Ramos (cell line): Measurements from ENCODE around the gene ATG3.

Experiments
- in situ Hi-C: fragments of 300-500 bp; cut with MboI; formaldehyde crosslinking; loops from one replicate; pipeline ENCODE4 v1.14.3; 2022; ENCODE audit warnings: low sequenced_read_pairs; ENCODE audit not compliant: unreplicated experiment

Gene ATG3

DNA sequence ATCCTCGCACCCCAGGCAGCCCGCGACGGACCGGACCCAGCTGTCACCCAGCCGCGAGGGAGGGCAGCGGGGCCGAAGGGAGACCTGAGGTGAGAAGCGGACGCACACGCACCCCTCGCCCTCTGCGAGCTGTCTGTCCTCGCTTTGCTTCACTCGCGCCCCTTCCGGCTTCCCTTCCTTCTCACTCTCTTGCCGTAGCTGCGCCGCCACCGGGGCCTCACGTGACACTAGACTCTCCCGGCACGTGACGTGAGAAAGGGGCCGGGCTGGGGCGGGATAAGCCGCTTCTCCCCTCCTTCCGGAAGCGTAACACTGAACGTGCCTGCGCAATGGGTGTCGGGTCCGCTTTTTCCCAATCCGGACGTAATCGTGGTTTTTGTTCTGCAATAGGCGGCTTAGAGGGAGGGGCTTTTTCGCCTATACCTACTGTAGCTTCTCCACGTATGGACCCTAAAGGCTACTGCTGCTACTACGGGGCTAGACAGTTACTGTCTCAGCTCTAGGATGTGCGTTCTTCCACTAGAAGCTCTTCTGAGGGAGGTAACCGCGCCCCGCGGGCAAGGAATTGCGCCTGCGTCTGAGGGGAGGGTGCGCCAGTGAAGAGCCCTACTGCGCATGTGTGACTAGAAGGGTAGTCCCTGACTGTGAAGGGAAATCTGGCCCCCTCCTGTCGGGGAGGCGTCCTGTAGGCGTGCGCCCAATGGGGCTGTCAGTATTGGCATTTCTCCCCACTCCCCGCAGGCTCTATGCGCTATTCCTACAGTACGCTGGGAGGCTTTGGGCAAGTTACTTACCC is at the start of gene ATG3, which contains the start of gene SLC35A5:
TSS of gene ATG3 (minus strand) at position 229 of the 796 bp plus-strand sequence. CDS start 434 bp downstream, outside the sequence.
TSS of gene SLC35A5 (plus strand) at position 312 of the 796 bp plus-strand sequence. CDS start 1,359 bp downstream, outside the sequence.
- in situ Hi-C loops, result no loop called here

DNA sequence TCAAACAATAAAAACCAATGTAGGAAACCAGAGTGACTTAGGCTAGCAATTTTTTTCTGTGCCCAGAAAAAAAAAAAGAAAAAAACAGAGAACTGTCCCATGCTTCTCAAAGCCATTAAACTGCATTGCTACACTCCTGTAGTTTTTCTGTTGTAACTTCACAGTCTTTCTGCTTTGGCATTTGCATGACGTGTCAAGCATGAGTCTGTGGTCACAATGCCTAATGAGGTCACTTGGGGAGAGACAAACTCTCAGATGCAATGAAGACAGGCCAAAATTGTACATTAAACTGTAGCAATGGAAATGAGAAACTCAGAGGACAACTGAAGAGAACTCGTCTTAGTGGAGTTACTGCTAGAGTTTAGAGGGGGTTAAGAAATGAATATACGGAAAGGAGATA is 48.4 kb upstream of the ATG3 start:
- in situ Hi-C loops, result no loop called here

DNA sequence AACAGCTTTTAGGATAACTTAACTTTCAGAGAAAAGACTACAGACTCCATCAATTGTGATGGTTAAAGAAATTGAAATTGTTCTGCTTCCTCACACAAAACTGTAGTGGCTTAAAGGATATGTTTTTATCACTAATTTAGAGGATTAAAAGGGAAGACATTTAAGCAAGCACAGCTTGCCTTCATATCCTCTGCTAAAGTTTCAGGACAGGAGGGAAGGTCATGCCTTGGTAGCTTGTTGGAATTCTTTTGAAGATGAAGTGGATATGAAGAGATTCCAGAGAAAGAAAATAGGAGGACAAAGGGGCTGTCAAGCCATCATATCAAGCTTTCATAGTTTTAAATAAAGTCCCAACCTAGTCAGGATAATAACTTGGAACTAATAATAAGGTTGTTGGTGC is 46.1 kb upstream of the ATG3 start:
- in situ Hi-C loops, result no loop called here

DNA sequence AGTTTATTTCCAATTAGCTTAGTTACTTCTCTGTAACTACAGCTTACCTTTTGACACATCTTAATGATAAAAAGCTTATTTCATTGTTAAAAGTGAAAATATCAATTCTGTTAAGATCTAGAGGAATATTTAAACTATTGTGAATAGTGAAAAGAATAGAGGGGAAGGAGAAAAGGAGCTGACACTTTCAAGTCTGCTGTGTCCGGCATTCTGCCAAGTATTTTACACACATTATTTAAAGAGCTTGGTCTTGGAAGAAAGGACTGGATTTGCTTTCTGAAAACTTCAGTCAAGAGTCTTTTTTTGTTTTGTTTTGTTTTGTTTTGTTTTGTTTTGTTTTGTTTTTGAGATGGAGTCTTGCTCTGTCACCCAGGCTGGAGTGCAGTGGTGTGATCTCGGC is 44.3 kb upstream of the ATG3 start:
- in situ Hi-C loops, result no loop called here

DNA sequence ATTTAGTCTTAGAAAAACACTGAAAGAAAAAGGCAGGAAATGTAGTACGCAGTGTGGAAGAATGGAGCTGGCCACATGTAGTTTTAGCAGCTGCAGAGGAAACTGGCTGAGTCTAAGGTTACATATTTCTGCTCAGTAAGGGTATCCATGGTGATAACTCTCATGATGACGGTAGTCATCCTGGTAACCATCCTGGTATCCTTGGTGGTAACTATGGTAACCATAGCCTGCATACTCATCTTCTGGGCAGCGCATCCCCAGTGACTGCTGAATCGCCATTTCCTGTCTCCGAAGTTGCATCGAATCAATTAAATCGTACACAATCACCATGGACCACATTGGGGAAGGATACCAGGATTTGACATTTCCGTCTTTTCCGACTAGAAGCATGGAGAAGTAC is 43.5 kb upstream of the ATG3 start:
- in situ Hi-C loops, result no loop called here

DNA sequence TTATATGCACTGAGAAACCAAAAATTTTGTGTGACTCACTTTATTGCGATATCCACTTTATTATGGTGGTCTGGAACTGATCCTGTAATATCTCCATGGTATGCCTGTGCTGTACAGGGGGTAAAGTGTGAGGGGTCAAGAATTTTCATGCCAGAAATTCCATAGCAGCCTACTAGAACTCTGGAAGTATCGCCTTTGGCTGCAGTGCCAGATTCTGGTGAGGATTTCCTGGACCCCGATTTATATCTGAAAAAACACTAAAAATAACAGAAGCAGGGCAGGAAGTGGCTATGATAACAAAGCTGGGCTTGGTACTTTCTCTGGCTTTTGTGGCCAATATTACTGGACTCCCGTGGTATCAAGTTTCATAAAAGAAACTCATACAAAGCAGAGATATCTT is 42.8 kb upstream of the ATG3 start:
- in situ Hi-C loops, result no loop called here

DNA sequence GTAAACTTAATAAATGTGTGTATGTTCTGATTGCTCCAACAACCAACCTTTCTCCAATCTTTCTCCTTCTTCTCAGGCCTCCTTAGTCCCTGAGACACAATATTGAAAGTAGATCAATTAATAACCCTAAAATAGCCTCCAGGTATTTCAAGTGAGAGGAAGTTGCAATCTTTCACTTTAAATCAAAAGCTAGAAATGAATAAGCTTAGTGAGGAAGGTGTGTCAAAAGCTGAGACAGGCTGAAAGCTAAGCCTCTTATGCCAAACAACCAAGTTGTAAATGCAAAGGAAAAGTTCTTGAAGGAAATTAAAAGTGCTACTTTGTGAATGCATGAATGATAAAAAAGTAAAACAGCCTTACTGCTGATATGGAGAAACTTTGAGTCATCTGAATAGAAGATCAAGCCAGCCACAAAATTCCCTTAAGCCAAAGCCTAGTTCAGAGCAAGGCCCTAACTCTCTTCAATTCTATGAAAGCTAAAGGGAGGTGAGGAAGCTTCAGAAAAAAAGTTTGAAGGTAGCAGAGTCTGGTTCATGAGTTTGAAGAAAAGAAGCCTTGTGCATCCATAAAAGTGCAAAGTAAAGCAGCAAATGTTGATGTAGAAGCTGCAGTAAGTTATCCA is 40.6 kb upstream of the ATG3 start:
- in situ Hi-C loops, result no loop called here

DNA sequence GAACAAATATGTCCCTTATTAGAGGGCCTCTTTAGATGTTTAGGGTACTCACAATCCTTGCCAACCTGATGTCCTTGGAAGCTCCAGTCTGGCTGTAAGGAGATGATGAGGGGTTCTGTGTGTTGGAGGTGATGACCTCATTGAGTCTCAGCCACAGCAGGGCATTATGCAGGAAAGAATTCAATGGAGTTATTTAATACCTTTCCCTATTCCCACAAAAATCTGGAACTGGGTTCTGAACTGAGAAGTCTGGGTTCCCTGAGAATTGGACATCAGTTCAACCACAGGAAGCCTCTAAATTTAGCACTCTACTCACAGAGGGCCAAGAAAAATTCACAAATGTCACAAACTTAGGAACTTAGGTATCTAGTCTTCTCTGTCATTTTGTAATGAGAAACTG is 37.0 kb upstream of the ATG3 start:
- in situ Hi-C loops, result no loop called here

DNA sequence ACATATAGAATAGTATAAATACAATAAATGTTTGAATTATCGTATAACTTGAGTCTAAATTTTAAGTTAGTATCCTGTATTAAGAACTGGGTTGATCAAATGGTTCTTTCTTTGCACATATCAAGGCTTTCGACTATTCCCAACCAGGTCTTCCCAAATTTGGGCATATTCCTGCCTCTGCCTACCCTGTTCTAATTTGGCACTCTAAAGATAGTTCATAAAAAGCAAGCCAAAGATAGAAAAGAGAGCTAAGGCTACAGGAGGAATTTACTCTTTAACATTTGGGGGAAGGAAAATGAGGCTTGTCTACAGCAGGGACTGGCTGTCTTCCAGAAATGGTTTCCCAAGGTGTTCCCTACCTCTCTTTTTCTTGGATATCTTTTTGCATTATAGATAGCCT is 36.2 kb upstream of the ATG3 start:
- in situ Hi-C loops, result no loop called here

DNA sequence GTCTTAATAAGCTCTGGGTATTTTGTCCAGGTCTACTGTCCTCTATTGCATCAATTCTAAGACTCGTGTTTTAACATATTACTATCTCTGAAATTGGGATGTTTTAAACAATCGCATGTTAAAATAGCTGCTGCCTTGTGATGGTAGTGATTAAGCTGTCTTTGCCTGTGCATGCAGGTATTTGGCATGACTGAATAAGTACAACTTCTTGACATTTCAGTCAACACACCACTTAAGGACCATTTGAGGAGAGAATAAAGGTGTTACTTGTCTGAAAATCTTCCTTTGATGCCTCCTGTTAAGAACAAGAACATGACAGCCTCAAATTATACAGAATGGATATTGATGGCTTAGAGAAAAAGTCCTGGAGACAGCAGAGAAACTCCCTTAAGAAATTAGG is 33.1 kb upstream of the ATG3 start:
- in situ Hi-C loops, result no loop called here

DNA sequence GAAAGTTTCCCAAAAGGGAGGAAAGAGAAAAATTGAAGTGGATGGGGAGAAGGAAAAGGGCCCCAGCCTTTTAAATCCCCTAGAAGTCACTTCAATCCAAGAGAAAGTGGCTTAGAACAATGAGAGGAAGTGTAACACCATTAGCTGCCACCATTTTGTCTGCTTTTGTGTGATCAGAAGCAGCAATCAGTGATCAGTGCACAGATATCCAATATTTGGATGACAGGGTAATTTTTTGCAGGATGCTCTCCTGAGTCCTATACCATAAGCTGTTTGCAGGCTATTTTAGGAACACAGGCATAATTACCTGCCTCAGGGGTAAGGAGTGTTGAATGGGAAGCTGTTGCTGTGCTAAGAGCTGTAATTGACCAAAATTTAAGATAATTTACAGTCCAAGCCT is 31.5 kb upstream of the ATG3 start:
- in situ Hi-C loops, result no loop called here

DNA sequence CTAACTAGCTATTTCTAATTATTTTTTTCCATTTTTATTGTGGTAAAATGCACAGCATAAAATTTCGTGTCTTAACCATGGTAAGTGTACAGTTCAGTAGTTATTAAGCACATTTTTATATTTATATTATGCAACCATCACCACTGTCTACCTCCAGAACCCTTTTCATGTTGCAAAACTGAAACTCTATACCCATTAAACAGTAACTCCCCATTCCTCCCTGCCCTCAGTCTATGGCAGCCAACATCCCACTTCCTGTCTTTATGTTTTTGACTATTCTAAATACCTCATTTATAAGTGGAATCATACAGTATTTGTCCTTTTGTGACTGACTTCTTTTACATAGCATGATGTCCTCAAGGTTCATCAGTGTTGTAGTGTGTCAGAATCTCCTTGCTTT is 25.6 kb upstream of the ATG3 start:
- in situ Hi-C loops, result no loop called here

DNA sequence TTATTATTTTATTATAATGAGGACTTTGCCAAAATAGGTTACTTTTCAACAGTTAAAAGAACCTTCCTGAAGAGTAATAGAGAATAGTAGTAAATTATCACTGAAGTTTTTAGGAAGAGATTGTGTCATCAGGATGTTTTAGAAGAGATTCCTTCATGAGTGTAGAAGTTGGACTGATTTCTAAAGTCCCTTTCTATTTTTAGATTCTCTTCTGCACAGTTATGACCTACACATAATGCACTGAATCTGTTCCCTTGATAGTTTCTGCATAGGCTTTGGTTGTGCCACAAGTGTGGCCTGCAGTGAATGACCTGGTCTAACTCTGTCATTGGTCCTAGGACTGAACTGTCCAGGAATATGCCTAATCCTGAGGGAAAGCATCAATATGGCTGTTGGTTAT is 24.0 kb upstream of the ATG3 start:
- in situ Hi-C loops, result no loop called here

DNA sequence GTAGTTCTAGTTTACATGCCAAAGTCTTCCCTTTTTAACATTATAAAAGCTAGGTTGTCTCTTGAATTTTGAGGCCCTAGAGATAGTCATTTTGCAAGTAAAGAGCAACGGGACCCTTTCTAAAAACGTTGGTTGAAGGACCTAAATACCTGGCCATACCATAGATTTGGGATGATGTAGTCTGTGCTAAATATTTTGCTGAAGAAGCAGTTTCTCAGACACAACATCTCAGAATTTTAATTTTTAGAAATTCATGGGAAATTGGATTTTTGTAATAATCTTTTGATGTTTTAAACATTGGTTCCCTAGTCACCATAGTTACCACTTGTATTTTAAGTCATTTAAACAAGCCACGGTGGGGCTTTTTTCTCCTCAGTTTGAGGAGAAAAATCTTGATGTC is 21.3 kb upstream of the ATG3 start:
- in situ Hi-C loops, result no loop called here

DNA sequence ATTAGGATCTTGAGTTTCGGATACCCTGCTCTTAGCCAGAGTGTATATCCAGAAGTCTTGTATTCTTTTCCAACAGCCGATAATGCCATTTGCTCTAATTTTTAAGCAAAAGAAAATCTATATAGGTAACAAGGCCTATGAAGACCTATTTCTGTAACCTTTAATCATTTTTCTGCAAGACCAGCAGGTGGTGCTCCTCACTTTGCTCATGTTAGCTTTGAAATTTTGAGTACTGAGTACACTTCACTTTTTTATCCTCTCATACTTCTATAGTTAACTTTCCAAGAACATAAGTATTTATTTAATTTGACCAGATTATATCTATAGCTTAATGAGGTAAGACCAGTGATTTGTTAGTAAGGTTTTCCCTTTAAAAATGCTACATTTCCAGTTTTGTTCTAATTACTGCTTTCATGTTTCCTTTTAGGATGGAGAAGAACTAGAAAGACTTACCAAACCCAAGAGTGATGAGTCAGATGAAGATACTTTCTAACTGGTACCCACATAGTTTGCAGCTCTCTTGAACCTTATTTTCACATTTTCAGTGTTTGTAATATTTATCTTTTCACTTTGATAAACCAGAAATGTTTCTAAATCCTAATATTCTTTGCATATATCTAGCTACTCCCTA is 20.6 kb upstream of the ATG3 start:
- in situ Hi-C loops, result no loop called here

DNA sequence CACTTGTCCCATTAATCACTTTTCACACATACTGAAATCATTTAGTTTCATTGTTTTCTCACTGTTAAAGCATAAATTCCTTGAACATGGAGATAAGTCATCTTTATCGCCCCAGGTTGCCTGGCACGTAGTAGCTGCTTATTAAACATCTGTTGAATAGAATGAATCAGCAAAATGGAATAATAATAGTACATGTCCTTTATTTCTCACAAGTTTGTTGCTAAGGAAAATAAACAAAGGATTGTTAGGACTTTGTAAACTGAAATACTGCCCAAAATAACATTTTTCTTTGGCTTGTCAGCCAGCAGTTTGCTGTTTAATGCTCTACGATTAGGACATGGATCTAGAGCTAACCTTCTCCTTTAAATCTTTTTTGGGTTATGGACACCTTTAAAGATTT is 17.9 kb upstream of the ATG3 start:
- in situ Hi-C loops, result no loop called here

DNA sequence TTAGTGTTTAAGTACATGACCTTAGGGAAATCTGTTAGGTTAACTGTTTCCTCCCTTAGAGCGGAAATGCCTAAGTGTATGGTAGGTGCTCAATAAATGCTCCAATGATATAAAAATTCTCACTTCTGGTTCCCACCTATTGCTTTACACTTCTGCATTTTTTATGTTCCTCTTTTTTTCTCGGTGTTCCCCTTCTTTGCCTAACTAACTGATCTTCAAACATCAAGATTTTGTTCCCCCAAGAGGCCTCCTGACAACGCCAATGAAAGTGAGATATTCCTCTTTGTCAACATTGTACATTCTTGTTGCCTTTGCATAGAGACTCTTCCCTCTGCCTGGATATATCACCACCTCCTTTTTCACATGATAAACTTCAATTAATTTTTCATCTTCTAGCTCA is 17.5 kb upstream of the ATG3 start:
- in situ Hi-C loops, result no loop called here

DNA sequence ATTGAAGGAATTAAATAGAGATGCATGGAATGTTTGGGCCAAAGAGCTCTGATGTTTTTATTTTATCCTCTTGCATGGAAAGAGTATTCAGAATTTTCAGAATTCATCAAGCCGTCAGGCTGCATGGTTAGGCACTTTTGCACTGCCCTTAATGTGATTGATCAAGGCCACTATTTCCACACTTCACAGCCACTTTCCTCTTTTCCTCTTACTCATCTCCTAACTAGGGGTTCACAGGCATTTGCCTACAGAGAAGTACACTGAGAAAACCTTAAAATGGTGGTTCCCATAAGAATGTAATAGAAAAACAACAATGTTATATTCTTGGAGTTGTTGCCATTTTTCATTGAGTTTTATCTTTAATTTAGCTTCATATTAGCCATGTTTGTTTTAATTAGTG is 10.9 kb upstream of the ATG3 start:
- in situ Hi-C loops, result no loop called here

DNA sequence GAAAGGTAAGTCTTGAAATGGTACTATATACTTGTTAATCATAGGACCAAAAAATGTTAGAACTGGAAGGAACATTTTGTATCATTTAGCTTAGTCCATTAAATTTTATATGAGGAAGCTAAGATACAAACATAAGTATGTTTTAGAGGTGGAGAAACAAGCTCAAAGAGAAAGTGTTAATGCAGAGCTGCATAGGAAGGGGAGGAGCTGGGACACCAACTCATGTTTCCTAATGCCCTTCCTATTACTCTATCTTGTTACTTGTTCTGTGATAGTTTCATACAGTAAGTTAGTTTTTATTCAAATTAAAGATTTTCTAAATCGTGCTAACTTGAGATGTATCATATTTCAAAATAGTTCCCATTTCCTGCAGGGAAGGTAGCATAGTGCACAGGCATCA is 7.5 kb upstream of the ATG3 start:
- in situ Hi-C loops, result no loop called here

DNA sequence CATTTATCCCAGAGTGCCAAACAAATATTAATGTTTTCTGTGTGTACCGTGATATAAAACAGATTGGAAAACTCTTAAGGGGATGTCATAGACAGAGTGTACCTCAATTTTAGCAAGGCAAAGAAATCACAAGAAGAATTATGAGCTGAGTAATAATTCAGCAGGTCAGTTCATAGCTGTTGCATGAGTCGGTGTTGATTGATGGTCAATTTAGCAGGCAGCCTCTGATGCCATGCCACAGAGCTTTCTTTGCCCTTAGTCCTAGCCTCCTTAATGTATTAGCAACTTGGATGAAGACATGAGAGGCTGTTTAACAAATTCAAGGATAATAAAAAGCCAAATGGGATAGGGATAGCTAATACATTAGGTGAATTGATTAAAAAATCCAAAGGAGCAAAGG is 6.9 kb upstream of the ATG3 start:
- in situ Hi-C loops, result no loop called here

DNA sequence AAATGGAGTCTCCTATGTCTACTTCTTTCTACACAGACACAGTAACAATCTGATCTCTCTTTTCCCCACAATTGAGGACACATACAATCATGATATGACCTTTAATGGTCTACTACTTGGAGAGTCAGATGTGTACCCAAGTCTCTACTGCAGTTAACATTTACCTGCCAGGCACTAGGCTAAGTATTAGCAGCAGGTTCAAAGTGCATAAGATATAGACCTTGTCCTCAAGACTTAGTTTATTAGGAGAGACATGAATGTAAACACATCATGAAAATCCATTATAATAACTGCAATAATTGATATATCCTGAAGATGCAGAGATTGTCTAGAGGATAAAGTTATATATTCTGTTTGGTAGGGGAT is 3.2 kb upstream of the ATG3 start:
- in situ Hi-C loops, result no loop called here
